Stomach (tissue), 9 donors: ENCODE data around the gene TPSB2. TPM values are rescaled to one million over a fixed set of nuclear protein-coding genes. Genes with fewer than 3 reads are reported as not detected.
A peak's percentile ranks its signal among the peaks of the same experiment; 100 is the strongest.
"Not testable (repeated sequence)": the region's sequence is repeated elsewhere in the genome, so short reads cannot be mapped to it uniquely, and the experiment has no call there.

ENCODE experiments used
- DNase-seq, 2 donors: peaks; one replicate each; pipeline versions ENCODE4 v3.0.0 to v3.0.0-alpha.2; 2013 to 2019
- H3K27ac ChIP-seq, 5 donors: fragments of 200-600 bp in 4 of 5; sonication (generic) in 4 of 5; one replicate each; pipeline ENCODE4 v1.5.1; 2013 to 2019; ENCODE audit warnings: mild to moderate bottlenecking in 1 of 5, moderate library complexity in 1 of 5
- H3K27me3 ChIP-seq, 3 donors: fragments of 200-600 bp; sonication (generic); one replicate each; pipeline ENCODE4 v1.5.1; 2017 to 2019; ENCODE audit warnings: mixed run types in 1 of 3
- H3K36me3 ChIP-seq, 4 donors: fragments of 200-600 bp; sonication (generic); 1 replicate in 3 of 4; 2 replicates in 1 of 4; pipeline ENCODE4 v1.5.1; 2016 to 2019
- H3K4me1 ChIP-seq, 4 donors: fragments of 200-600 bp; sonication (generic); one replicate each; pipeline ENCODE4 v1.5.1; 2016 to 2019
- H3K4me3 ChIP-seq, 4 donors: fragments of 200-600 bp; sonication (generic) in 3 of 4; one replicate each; pipeline ENCODE4 v1.5.1; 2016 to 2019; ENCODE audit warnings: mild to moderate bottlenecking in 1 of 4
- H3K9me3 ChIP-seq, 4 donors: fragments of 200-600 bp; sonication (generic); one replicate each; pipeline ENCODE4 v1.5.1; 2016 to 2019
- EP300 ChIP-seq: sonication (generic); formaldehyde crosslinking; IDR thresholded peaks from one replicate; pipeline ENCODE4 v1.6.1; 2017; ENCODE audit warnings: antibody characterized with exemption
- POLR2A ChIP-seq, 4 donors: fragments of 450-650 bp; IDR thresholded peaks; one replicate each; pipeline ENCODE4 v1.6.1; 2016; ENCODE audit warnings: antibody characterized with exemption in 4 of 4, control low read depth in 2 of 4, mild to moderate bottlenecking in 1 of 4, moderate library complexity in 1 of 4
- POLR2AphosphoS5 ChIP-seq, 3 donors: sonication (generic); formaldehyde crosslinking; IDR thresholded peaks; one replicate each; pipeline ENCODE4 v1.6.1; 2016; ENCODE audit warnings: antibody characterized with exemption in 3 of 3
- WGBS, 5 donors: extraction: QIAGEN DNeasy Blood & Tissue Kit in 3 of 5; methylation state at CpG; one replicate each; pipeline versions ENCODE4 v1.1.5 to v1.1.7; 2013 to 2018; 5-methylcytosine and 5-hydroxymethylcytosine counted together
- intact Hi-C: fragments of 100-400 bp; cut with DNase I; formaldehyde crosslinking; loops from one replicate; pipeline ENCODE4 v1.15.1; 2023; ENCODE audit warnings: low total_unique reads
- polyA plus RNA-seq, 3 donors: library from polyadenylated mRNA; stranded (reverse); fragments of 200-250 nt; gene quantifications; one replicate each; pipeline ENCODE4 v1.2.3, GENCODE V29; 2013
- total RNA-seq, 5 donors: library from RNA; depleted of rRNA; stranded (reverse); fragments of >200 nt; gene quantifications; one replicate each; pipeline versions ENCODE4 v1.1.0 to v1.2.3, GENCODE V29; 2014 to 2016
- TF ChIP-seq, protein P1 (sequence below), 7 experiments: fragments of 450-650 bp in 4 of 7; fragments of 200-600 bp in 3 of 7; sonication (generic) in 3 of 7; IDR thresholded peaks; one replicate each; pipeline ENCODE4 v1.5.1; 2016 to 2019; ENCODE audit warnings: antibody characterized with exemption in 7 of 7, control low read depth in 2 of 7, mild to moderate bottlenecking in 1 of 7
- donor health status: healthy with polysubstance abuse.
- donor health status: Bipolar disorder and iron deficiency.
- donor health status: healthy.

The TPSB2 gene
- total and polyA plus RNA-seq, 8 donors = 1.8 to 164 (median 47.9) TPM; not detected in 1

DNA sequence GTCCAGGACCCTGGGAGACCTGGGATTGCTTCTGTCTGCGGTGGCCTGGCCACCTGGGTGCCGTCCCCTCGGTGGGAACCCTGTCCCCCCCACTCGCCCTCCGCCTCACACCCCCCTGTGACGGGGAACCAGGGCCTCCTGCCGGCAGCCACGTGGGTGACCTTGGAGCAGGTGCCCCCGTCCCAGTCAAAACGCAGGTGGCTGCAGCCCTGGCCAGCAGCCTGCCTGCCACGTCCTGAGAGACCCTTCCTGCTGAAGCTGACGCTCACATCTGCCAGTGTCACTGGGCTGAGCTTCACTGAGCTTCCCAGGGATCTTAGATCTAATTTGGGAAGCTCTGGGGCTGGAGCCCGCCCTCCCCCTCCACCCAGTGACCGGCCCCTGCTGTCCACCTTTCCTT, 3.3 kb downstream of the TPSB2 start:
- WGBS, 5 donors = 27 to 50% (median 36%) methylated on average over 6 to 13 of the region's 14 CpGs
- peak in 1 of 2 donors; percentile 34 for DNase-seq

DNA sequence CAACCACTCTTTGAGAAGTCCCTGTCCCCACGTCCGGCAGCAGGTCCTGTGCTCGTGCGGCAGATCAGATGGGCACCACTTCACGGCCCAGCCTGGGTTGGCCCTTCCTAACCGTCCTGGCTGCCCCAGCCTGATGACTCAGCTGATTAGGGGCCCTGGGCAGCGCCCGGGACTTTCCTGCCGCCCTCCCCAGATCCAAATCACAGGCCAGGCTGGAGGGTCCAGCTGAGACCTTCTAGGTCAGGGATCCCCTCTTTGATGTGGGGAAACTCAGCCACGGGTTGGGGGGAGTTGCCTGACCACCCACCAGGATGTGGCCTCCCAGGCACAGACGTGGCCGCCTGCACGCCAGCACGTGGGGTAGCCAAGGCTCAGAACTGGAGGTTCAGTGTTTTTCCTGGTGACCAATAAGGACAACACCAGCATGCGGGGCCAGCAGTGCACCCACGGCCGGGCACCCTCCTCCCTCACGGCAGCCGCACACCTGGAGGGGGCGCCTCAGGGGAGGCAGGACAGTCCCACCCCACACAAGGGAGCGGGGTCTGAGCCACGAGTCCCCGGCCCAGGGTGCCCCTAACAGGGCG, 4.2 kb downstream of the TPSB2 start:
- Histone ChIP-seq H3K4me1 (peaks cover 11 to 26% (median 22%) of the 10 kb centered on the region in 4 donors), H3K36me3 (peaks cover 0 to 15% (median 5%) of the 10 kb centered on the region in 4 donors), H3K4me3 (peak overlapping the region in 1 of 4 donors; percentile 9), H3K27ac (peak overlapping the region in 2 of 5 donors; percentile 44 to 55)
- peak in 1 of 2 donors; percentile 41 for DNase-seq
- H3K27me3 ChIP-seq, intact Hi-C loops, H3K9me3 ChIP-seq: not testable (repeated sequence)
- WGBS, 5 donors = 25 to 42% (median 40%) methylated on average over 15 to 24 of the region's 24 CpGs

More for the DNA sequence above, 3.3 kb downstream of the TPSB2 start:
- H3K36me3 ChIP-seq, H3K9me3 ChIP-seq, H3K27ac ChIP-seq, H3K4me3 ChIP-seq, intact Hi-C loops: not testable (repeated sequence)
- peaks cover 0 to 10% (median 0%) of the 10 kb centered on the region in 3 donors for H3K27me3 ChIP-seq
- peaks cover 11 to 26% (median 20%) of the 10 kb centered on the region in 4 donors for H3K4me1 ChIP-seq

DNA sequence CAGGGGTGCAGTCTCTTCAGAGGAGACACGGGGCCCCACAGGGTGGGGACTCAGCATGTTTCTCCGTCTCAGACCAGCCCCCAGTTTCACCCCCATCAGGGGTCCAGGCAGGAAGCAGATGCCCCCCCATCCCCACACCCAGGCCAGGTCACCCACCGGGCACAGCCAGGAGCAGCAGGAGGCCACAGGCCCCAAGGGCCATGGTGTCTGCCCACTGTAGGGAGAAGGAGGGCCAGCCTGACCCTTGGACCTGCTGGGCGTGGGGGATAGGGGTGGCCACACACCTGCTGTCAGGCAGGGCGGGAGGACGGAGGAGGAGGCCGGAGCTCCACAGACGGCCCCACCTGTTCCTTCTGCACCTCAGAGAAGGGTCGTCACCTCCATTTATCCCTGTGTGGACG, 4.9 kb downstream of the TPSB2 start, which contains the start of gene TPSG1:
Gene TPSG1 (minus strand): TSS at position 218 of the 401 bp plus-strand sequence. CDS start 16 bp downstream, at position 202.
- DNase-seq = peak in 1 of 2 donors; percentile 45
- Histone ChIP-seq H3K36me3 (peaks cover 0 to 23% (median 11%) of the 10 kb centered on the region in 4 donors), H3K27me3 (no peaks in the 10 kb centered on the region), H3K27ac (peak within 1 kb of the TSS in 3 of 5 donors; percentile 27 to 55 (median 44)), H3K4me1 (peaks cover 11 to 26% (median 22%) of the 10 kb centered on the region in 4 donors), H3K9me3 (no peaks in the 10 kb centered on the region), H3K4me3 (peak within 1 kb of the TSS in 1 of 4 donors; percentile 9)
- TF ChIP-seq POLR2A (IDR thresholded peaks at IDR 0.05) (no peak), EP300 (no peak)
- intact Hi-C loops = no loop called here
- 37 to 63% (median 58%) methylated on average over 8 to 10 of the region's 10 CpGs for WGBS, 5 donors

DNA sequence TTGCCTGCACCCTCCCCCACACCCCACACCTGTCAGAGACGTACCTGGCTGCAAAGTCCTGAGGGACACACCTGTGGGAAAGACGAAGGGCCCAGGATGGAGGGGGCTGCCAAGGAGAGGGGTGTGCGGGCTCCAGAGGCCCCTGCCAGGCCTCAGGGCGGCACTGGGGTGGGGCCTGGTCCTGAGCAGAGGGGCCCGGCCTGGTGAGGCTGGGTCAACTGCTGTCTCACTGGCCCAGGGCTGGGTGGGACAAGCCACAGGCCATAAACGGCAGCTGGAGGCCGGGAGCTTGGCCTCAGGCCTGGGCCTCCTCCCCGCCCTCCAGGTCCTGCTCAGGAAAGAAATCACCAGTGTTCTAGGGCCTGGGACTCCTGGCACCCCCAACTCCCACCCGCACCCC, 5.4 kb downstream of the TPSB2 start:
- Histone ChIP-seq H3K4me3 (no peak overlapping the region), H3K36me3 (peaks cover 0 to 27% (median 15%) of the 10 kb centered on the region in 4 donors), H3K9me3 (no peaks in the 10 kb centered on the region), H3K27me3 (no peaks in the 10 kb centered on the region), H3K4me1 (peaks cover 11 to 26% (median 22%) of the 10 kb centered on the region in 4 donors), H3K27ac (peak overlapping the region in 1 of 5 donors; percentile 55)
- intact Hi-C loops = no loop called here
- no peak for DNase-seq
- TF ChIP-seq POLR2A (IDR thresholded peaks at IDR 0.05) (no peak), POLR2AphosphoS5 (IDR thresholded peaks at IDR 0.05) (no peak)
- WGBS, 5 donors = 71 to 84% (median 78%) methylated on average over 4 to 9 of the region's 9 CpGs

DNA sequence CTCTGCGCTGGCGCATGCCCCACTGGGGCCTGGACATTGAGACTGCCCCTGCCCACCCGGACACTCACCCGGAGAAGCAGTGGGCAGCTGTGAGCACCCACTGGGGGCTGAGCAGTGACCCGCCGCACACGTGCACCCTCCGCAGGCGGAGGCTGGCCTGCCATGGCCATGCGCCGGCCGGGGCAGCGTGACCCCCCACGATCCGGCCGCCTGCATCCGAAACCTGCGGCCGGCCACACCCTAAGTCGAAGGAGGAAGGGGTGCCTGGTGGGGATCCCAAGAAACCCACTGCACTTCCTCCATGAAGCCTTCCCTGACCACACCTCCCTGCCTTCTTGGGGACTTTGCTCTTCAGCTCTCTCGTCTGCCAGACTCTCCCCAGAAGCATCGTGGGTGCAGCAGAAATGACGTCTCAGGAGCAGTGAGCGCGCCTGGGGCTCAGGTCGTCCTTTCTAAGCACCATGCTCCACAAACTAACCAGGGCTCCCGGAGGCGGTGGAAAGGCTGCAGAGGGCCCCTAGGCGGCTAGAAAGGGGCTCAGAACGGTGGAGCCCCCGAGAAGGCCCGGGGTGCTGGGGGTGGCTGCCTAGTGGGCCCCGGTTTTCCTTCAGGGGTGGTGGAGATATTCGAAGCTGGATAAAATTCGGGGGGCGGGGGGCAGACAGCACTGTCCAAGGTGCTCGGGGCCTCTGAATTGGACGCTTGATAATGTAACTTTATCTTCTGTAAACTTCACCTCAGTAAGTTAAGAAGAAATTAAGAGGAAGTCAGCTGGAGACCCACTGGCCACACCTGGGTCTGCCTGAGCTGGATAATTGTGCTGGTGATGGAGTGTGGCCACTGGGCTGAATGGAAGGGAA, 6.4 kb downstream of the TPSB2 start:
- TF ChIP-seq POLR2AphosphoS5 (IDR thresholded peaks at IDR 0.05) (no peak), POLR2A (IDR thresholded peaks at IDR 0.05) (no peak), EP300 (no peak)
- TF ChIP-seq, protein P1, sequence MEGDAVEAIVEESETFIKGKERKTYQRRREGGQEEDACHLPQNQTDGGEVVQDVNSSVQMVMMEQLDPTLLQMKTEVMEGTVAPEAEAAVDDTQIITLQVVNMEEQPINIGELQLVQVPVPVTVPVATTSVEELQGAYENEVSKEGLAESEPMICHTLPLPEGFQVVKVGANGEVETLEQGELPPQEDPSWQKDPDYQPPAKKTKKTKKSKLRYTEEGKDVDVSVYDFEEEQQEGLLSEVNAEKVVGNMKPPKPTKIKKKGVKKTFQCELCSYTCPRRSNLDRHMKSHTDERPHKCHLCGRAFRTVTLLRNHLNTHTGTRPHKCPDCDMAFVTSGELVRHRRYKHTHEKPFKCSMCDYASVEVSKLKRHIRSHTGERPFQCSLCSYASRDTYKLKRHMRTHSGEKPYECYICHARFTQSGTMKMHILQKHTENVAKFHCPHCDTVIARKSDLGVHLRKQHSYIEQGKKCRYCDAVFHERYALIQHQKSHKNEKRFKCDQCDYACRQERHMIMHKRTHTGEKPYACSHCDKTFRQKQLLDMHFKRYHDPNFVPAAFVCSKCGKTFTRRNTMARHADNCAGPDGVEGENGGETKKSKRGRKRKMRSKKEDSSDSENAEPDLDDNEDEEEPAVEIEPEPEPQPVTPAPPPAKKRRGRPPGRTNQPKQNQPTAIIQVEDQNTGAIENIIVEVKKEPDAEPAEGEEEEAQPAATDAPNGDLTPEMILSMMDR (IDR thresholded peaks at IDR 0.05) = no peak
- intact Hi-C loops = no loop called here
- Histone ChIP-seq H3K4me3 (no peak overlapping the region), H3K9me3 (no peaks in the 10 kb centered on the region), H3K36me3 (peaks cover 0 to 37% (median 20%) of the 10 kb centered on the region in 4 donors), H3K4me1 (peaks cover 11 to 26% (median 22%) of the 10 kb centered on the region in 4 donors), H3K27me3 (no peaks in the 10 kb centered on the region), H3K27ac (no peak overlapping the region)
- DNase-seq = no peak
- WGBS, 5 donors = 67 to 81% (median 76%) methylated on average over 22 to 38 of the region's 38 CpGs

DNA sequence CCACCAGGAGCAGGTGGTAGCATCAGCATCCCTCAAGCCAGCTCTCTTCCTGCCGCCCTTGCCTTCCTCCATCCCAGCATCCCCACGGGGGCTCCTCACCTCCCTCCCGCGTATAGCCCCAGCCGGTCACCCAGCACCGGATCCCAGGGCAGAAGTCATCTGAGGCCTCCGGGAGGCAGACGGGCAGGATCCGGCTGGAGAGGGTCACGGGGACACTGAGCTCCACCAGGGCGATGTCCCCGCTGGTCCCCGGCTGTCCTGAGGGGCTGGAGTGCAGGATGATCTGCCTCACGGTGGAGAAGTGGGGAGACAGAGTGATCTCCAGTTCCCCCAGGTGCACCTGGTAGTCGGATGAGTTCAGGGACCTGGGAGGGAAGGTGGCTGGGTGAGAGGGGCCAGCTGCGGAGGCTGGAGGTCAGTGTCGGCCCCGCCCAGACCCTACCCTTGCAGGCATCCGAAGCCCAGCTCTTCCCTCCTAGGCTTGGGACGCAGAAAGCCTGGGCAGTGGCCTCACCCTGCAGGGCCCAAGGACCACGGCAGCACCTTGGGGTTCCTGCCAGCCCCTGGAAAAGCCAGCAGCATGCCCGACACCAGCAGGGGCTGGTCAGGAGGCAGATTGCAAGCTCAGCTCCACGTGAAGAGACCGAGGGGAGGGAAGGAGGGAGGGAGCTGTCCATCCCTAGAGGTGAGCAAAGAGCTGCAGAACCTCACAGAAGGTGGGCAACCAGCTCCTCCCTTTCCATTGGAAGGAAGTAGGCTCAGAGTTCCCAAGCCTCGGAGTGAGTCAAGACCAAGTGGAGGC, 7.2 kb downstream of the TPSB2 start:
- no peak overlapping the region for H3K27ac ChIP-seq
- intact Hi-C loops = no loop called here
- WGBS, 5 donors = 67 to 81% (median 73%) methylated on average over 19 to 25 of the region's 25 CpGs
- TF ChIP-seq, protein P1 (IDR thresholded peaks at IDR 0.05) = no peak
- TF ChIP-seq EP300 = no peak
- TF ChIP-seq POLR2AphosphoS5 (IDR thresholded peaks at IDR 0.05) = no peak
- TF ChIP-seq POLR2A (IDR thresholded peaks at IDR 0.05) = no peak
- H3K27me3 ChIP-seq = no peaks in the 10 kb centered on the region
- H3K36me3 ChIP-seq = peaks cover 0 to 45% (median 26%) of the 10 kb centered on the region in 4 donors
- no peak for DNase-seq
- peaks cover 11 to 26% (median 22%) of the 10 kb centered on the region in 4 donors for H3K4me1 ChIP-seq
- no peak overlapping the region for H3K4me3 ChIP-seq
- no peaks in the 10 kb centered on the region for H3K9me3 ChIP-seq
